ENCODE data around the gene ATP10D.

- no peak for TF ChIP-seq CTCF (IDR thresholded peaks at IDR 0.05)
- no peak for TF ChIP-seq POLR2AphosphoS5 (IDR thresholded peaks at IDR 0.05)
- no peak for TF ChIP-seq POLR2A (IDR thresholded peaks at IDR 0.05)
- no peak for TF ChIP-seq EP300 (IDR thresholded peaks at IDR 0.05)
These were observed 49.7 kb downstream of the ATP10D start for GRCh38 chr4:47534772-47535171.
